ENCODE results near the gene CHRDL2. TPM values are rescaled to one million over a fixed set of nuclear protein-coding genes. Genes with fewer than 3 reads are reported as not detected.

CHRDL2 gene
- total RNA-seq, 2 experiments from 2014 or later = not detected

Small RNAs within 50 kb of the gene (microRNA-seq; reads per million reads assigned to microRNA genes)
- not detected for gene MIR4696 (ENCODE audit: borderline microRNAs expressed, borderline replicate concordance)

Other genes starting within 250 kb of the CHRDL2 start
- gene LIPT2, start 237.7 kb downstream of the CHRDL2 start, total RNA-seq = 1 to 10 TPM; 3.1 to 5.6 TPM
- 10 to 100 TPM; 84.8 to 91.9 TPM for gene POLD3, start 138.8 kb downstream of the CHRDL2 start, total RNA-seq
- 10 to 100 TPM; 15.8 to 16.0 TPM for gene RNF169, start 17.4 kb upstream of the CHRDL2 start, total RNA-seq
- 1 to 10 TPM; 5.0 to 9.5 TPM for gene XRRA1, start 217.7 kb upstream of the CHRDL2 start, total RNA-seq
- gene SPCS2, start 217.8 kb upstream of the CHRDL2 start, total RNA-seq = 10 to 100 TPM; 77.6 to 83.3 TPM